ENCODE results near the gene LTBP2. TPM values are rescaled to one million over a fixed set of nuclear protein-coding genes. Genes with fewer than 3 reads are reported as not detected.
"Not testable (repeated sequence)": the region's sequence is repeated elsewhere in the genome, so short reads cannot be mapped to it uniquely, and the experiment has no call there.

LTBP2 gene
- polyA plus RNA-seq, 10 donors = 6.2 to 17.5 (median 10.2) TPM

DNA sequence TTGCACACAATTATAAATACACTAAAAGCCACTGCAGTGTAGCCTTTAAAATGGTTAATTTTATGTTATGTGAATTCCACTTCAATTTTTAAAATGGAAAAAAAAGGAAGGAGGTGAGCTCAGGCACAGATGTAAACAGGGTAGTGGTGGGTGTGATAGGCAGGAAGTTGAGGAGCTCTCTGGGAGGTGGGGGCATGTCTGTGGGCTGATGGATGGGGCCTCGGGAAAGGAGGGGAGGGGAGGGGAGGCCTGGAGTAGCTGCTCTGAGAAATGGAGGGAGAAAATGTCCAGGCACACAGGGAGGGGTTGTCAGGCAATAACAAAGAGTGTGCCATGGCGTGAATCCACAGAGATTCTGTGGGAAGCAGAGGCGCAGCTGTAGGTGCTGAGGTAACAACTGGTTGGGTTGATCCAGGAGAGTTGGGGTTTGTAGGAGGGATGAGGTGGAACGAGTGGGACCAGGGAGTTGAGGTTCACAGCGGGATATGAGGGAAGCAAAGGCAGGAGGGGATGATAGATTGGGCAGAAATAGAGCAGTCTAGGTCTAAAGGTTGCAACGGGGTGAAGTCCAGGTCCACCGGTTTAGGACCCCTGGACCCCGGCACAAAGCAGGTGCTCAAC is 57.2 kb downstream of the LTBP2 start:
- no peak for DNase-seq

DNA sequence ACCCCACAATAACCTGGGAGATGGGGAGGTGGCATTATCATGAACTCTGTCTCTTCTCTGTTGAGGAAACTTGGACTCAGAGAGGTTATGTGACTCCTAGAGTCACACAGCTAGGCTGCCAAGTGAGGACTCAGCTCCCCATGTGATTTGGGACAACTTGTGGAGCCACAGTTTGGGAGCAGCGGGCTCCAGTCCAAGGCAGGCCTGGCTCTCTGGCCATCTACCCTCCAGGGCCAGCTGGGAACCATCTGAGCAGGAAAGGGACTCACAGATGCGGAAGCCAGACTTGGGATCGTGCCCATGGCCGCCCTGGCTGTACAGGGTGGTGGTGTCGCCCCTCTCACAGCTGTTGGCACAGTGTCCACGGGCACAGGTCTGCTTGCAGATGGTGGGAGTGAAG is 59.4 kb downstream of the LTBP2 start:
- peak in 2 of 3 donors; percentile 47 to 78 for DNase-seq

DNA sequence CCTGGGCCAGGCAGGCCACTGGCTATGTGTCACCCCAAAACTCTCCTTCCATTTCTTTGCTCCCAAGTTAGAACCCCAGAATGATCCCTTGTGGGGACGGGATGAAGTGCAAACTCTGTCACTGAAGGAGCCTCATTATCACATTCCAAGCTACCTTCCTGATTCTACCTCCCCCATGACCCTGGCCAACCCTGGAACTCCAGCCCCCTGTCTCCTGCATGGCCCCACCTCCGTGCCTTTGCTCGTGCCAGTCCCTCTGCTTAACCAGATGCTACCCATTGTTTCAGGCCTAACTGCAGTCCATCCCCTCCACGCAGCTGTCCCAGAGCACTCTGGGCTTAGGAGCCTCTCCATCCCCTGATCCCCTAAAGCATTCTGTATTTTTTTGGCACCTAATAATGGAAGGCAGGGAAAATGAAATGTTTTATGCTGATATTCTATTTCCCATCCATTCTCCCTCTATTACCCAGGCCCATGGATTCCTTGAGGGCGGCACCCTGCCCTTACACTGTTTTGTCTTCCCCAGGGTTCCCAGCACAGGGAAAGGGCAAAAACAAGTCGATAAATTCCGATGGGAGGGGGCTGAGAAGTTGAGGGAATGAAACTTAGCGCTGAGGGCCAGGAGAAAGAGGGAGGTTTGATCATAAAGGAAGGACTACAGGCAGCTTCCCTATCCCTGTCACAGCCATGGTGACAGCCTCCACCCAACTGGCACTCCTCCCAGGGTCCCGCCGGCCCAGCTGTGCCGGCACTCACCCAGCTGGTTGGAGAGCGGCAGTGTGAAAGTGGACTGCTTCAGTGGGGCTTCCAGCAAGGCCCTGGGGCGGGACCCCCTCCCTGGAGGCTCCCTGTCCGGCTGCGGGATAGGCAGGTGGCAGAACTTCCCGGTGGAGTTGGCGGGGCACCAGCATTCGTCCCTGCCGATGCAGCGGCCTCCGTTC is 60.3 kb downstream of the LTBP2 start:
- DNase-seq = peak in 1 of 3 donors; percentile 84

DNA sequence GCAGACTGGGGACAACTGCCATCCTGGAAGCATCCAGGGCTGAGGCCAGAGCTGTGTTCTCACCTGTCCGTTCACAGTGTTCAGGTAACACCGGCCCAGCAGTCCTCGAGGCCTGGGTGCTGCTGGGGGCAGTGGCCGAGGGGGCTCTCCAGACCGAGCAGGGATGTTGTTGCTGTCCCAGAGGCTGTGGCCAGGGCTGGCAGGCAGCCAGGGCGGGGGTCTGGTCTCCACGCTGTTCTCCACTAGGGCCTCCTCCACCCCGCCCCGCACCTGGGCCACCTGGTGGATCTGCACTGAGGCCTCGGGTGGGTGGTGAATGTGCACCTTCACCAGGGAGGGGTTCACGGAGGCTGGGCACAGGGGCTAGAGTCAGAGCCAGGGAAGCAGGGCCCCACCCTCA is 61.0 kb downstream of the LTBP2 start:
- DNase-seq = no peak

DNA sequence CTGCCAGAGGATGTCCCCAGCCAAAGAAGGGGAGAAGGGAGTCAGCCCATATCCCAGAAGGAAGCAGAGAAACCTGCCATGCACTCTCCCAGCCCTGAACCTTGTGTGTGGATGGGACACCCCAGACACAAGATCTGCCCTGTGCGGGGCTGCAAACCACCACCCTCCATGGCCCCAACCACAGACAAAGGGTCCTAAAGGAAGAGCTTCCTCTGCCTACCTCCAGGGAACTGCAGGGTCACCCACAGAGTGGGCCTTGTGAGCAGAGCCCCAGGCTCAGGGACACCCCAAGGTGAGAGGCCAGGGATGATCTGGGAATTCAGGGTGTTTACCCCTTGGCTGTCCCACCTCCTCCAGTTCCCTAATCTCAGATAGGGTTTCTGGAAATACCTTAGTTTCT is 62.0 kb downstream of the LTBP2 start:
- DNase-seq = no peak

DNA sequence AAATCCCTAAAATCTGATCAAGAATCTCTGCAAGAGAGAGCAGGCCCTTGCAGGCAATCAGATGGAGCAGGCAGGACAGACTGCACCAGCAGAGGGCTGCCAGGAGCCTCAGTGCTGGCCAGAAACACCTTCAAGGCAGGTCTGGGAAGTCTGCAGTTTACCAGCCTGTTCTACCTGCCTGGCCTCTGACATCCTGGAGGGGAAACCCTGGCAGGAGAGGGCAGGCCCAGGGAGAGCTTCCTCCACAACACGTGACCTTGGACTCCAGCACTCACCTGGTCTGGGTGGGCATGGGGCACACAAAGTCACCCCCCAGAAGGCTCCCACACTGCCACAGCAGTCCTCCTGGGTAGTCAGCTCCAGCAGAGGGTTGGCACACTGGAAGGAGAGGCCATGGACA is 62.4 kb downstream of the LTBP2 start:
- DNase-seq = no peak

DNA sequence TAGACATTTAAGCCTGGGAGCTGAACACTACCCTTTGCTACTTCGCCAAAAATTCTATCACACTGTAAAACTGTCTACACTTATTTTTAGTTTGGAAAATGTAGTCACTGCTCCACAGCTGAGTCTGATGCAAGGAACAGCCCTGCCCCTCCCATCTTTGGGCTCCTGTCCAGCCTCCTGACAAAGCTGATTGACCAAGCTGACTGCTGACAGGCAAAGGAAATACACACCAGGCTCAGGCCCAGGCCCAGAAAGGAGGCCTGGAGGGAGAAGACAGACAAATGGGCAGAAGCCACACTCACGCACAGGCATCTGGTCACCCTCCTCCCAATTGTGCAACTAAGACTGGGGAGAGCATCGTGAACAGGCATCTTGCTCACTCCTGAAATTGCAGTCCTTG is 63.2 kb downstream of the LTBP2 start:
- DNase-seq = peak in 2 of 3 donors; percentile 69 to 77

DNA sequence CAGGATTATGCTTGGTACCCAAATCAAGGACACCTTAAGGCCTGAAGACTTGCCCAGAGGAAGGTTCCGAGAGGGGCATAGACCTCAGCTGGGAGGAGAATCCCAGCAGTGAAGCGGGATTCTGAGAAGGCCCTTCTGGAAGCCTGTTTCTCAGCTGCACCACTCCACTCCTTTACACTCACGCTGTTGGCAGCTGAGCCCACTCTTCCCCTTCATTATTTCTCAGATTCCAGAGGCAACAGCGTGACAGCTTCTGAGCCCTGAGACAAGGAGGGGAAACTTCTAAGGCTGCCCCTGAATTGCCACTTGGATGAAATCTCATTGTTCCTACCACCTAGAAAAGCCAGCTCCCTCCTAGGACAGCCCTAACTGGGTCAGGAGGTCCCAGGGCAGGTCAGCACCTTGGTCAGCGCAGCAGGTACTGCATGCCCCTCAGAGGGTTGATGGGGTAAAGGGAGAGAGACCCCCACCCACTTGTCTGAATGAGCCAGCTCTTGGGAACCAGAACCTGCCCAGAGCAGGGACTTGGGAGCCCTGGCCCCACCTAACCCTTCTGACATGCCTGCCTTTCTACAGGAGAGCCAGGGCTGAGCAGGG is 64.6 kb downstream of the LTBP2 start:
- DNase-seq = no peak

DNA sequence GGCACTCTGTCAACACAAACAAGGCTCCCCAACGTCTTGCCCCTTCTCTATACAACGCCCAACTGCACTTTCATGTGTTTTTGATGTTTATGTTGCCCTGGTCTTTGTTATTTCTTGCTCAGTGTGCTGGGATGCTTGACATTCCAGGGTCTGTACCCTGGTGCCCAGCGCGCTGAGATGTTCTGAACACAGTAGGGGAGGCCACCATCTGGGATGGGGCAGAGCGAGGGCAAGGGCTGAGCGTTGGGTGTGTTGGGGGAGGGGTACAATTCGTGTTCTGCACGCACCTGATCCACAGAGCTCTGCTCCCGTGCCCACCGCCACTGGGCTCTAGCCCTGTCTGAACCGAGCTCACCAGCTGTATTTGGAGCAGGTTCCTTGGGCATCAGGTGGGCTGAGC is 65.6 kb downstream of the LTBP2 start:
- no peak for DNase-seq

DNA sequence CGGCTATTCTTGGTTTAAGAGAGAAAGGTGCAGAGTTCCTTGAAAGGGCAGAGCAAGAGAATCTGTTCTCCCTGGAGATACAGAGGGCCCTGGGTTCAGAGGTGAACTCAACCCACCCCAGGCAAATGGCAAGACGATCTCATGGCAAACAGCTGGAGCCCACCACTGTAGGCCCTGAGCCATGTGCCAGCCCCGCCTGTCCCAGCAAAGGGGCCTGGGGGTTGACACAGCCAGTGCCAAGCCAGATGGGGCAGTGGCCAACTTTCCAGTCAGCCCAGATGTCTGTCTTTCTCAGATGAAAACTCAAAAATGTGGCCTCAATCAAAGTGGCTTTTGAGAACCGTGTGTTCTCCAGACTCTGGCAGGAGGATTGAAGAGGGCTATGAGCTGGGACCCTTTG is 66.7 kb downstream of the LTBP2 start:
- no peak for DNase-seq

DNA sequence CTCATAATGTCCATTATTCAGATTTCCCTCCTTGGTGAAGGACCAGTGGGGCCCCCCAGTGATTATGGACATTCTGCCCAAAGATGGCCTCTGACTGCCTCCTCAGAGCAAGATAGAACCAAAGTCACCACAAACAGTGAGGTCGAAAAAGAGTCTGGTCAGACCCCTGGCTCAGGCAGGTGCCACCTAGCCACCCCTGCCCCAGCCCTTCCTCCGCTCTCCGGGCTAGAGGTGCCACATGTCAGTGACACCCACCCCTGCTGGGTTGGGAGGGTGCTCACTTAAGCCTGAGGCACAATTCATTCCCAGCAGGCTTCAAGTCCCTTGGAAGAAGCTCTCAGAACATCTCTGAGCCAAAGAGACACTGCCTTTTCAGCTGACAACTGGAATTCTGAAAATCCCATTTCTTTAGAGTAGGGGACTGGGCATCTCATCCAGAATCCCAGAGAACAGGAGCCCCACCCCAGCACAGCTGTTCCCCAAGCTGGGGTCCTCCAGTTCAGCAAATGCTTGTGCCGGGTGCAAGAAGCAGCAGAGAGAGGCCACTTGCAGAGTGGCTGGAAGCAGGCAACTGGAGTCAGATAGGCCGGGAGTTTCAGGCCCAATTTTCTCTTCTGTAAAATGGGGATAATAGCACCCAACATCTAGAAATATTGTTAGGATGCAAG is 68.1 kb downstream of the LTBP2 start:
- no peak for DNase-seq

DNA sequence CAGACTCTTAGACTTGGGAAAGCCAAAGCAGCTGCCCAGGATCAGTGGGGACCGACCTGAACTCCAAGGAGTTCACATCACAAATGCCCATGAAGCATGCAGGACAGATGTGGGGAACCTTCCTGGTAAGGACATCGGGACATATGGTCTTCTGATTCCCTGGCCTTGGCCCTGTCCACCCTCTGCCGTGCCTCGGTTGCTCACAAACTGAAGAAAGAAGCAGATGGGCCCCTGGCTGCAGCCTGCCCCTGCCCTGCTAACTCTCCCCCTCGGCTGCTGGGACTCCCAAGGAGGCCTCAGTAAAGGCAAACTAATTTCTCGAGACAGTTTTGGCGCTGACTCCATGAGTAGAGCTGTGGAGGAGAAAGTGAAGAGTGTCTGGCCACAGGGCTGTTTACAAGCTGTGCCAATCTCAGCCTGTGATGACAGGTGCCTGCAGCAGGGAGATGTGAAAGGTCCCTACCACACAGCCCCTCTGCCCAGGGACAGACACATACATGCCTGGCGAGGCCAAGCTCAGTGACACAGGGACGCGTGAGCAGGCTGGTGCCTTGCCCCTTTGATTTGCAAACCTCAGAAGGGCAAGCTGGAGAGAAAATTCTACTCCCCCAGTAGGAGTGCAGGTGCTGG is 69.9 kb downstream of the LTBP2 start:
- no peak for DNase-seq

DNA sequence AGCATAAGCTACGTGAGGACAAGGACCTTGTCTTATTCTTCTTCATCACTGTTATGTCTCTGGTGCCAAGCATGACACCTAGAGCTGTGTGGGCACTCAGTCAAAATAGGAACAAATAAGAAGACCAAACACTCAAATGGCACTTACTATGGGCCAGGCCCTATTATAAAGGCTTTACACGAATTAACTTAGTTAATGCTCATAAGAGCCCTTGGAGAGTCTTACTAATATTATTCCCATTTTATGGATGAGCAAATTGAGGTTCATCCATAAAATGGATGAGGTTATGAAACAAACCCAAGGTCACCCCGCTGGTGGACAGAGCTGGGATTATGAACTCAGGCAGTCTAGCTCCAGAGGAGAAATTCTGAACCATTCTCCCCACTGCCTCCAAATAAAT is 70.8 kb downstream of the LTBP2 start:
- DNase-seq = no peak

DNA sequence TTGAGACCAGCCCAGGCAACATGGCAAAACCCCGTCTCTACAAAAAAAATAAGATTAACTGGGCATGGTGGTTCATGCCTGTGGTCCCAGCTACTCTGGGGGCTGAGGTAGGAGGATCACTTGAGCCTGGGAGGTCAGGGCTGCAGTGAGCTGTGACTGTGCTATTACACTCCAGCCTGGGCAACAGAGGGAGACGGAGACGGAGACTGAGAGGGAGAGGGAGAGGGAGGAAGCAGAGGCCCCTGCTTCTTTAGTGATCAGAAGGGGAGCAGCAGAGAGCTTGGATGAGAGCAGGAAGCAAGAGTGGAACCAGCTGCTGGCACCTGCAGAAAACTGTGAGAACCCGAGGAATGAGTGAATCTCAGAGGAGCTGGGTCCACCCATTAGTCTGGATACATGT is 72.5 kb downstream of the LTBP2 start:
- no peak for DNase-seq

DNA sequence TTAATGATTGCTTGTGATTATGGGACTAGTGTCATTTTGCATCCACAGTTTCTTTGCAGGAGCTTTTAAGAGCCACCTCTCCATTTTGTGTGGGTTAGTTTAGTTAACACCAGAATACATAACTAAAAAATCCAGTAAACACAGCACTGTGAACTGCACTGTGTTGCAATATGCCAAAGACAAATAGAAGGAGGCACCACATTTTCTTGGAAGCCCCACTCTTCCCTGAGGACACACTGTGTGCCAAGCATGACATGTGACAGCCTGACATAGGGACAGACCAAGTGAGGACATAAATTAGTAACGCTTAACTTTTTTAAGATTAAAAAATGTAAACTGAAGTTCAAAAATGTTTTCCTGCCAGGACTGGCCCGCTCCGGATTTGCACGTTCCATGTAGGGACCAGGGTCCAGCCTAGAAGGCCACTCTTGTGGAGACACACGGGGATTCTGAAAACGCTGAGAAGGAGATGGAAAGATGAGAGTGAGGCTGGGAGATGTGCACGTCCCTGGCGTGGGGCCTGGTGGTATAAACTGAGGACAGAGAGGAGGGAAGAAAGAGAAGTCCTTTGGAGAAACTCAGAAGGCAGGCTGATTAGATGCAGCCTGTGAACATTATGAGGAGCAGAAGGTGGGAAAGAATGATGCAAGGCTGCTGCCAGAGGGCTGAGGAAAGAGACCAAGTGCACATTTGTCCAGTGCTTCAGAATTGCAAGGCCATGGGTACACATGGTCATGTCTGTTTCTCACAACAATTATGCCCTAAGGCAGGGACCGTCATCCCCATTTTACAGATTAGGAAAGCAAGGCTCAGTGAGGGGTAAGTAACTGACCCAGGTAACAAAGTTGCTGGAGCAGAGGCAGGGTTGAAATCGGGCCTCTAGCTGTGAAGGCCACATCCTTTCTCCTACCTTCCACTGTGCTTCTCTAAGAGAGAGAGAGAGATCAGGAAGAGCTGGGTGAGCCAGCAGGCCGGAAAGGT is 73.3 kb downstream of the LTBP2 start:
- DNase-seq = no peak

DNA sequence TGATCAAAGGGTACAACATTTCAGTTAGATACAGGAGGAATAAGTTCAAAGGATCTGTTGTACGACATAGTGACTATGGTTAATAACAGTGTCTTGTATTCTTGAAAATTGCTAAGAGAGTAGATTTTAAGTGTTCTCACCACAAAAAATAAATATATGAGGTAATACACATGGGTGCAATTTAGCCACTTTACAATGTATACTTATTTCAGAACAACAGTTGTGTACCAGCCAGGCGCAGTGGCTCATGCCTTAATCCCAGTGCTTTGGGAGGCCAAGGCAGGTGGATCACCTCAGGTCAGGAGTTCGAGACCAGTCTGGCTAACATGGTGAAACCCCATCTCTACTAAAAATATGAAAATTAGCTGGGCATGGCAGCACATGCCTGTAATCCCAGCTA is 75.7 kb downstream of the LTBP2 start:
- not testable (repeated sequence) for DNase-seq

DNA sequence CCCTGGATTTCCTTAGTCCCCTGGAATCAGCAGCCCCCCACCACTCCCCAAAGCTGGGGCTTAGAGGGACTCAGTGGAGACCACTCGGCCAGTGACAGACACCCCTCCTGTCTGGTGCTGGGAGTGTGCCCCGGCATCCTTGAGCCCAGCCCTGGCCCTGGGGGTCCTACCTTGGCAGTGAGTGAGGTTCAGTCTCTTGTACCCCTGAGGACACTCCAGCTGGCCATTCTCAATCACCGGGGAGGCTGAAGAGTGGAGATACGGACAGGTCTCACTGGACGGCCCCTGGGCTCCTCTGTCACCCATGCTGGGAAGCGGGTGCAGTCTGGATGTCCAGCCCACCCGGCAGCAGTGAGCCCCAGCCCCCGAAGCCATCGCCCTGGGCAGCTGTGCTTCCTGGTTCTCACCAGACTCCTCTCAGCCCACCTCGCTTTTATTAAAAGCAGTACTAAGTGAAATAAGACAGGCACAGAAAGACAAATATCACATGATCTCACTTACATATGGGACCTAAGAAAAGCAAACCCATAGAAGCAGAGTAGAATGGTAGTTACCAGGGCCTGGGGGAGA is 76.2 kb downstream of the LTBP2 start:
- DNase-seq = no peak

DNA sequence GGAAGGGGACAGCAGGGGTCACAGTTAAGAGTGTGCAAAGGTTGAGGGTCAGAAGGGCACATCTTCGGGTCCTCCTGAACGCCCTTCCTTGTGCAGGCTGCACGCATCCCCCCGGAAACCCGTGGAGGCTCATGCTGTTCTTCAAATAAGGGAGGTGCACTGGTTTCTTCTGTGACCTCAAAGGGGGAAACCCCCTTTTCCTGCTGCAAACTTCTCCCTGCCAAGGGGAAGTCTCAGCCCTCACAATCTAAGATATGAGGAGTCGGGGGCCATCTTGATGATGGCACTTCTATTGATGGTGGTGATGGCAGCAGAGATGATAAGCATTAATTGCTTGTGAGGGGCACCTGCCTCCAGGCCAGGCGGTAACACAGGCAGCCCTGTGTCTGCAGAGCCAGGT is 78.5 kb downstream of the LTBP2 start:
- DNase-seq = no peak

DNA sequence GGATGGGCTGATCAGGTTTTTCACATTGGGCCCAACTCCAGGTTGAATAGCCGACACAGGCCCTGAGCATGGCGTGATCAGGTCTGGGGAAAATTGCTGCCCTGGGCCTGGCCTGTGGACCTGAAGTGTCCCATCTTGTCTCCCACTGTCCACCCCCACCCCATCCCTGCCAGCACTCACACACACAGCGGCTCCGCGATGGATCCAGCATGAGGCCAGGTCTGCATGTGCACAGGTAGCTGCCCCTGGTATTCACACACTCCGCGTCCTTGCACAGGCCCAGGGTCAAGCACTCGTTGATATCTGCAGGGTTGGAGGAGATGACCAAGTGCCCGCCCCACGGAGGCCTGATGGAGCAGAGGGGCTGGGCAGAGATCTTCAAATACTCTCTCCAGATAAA is 79.8 kb downstream of the LTBP2 start:
- no peak for DNase-seq

DNA sequence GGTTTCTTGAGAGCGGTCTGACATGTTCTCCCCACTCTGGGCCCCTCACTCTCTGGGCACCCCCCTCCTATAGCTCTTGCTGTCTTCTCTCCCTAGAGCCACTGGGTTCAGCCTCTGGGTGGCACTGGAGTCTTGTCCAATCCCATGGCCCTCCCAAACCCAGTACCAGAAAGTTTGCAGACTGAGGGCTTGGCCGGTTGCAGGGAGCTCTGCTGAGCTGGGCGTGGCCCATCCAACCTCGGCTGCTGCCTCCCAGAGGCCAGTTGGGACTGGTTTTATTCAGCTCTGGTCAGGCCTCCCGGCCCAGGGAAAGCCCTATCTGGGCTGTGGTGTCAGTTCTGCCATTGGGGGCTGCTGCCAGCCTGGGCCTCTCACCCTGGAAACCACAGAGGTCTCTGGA is 80.6 kb downstream of the LTBP2 start:
- no peak for DNase-seq

All from muscle of back (tissue), 11 donors.